Activated T-cell treated with anti-CD3 and anti-CD28 coated beads, Interleukin-2, amount 50 U/mL, for 72 hours (primary cell): ENCODE measurements around the gene PHF10. TPM values are rescaled to one million over a fixed set of nuclear protein-coding genes. Genes with fewer than 3 reads are reported as not detected.

Source experiments
- ATAC-seq, 2 donors: fragments of 150-1000 bp; cut with Tn5 transposase; replicated peaks in 1 of 2; 2 replicates each; pipeline ENCODE4 v1.10.0; 2021; ENCODE audit warnings: moderate library complexity in 2 of 2, mild to moderate bottlenecking in 1 of 2
- DNase-seq, 2 donors: peaks; one replicate each; pipeline ENCODE4 v3.0.0; 2021 to 2022; ENCODE audit warnings: mixed read lengths in 1 of 2
- H3K27ac Mint-ChIP-seq: one replicate; pipeline ENCODE4 v1.8.0; 2022; ENCODE audit warnings: mild to moderate bottlenecking, moderate library complexity, mixed read lengths
- H3K27me3 Mint-ChIP-seq: one replicate; pipeline ENCODE4 v1.8.0; 2022; ENCODE audit warnings: low read depth, mixed read lengths
- H3K36me3 Mint-ChIP-seq, 2 donors: one replicate each; pipeline ENCODE4 v1.8.0; 2022; ENCODE audit warnings: mixed read lengths in 2 of 2, mild to moderate bottlenecking in 1 of 2; ENCODE audit not compliant: insufficient read depth in 2 of 2
- H3K4me1 Mint-ChIP-seq: one replicate; pipeline ENCODE4 v1.8.0; 2022; ENCODE audit warnings: low read depth, mixed read lengths
- H3K4me3 Mint-ChIP-seq, 2 donors: one replicate each; pipeline ENCODE4 v1.8.0; 2022; ENCODE audit warnings: mild to moderate bottlenecking in 2 of 2, mixed read lengths in 2 of 2, moderate library complexity in 2 of 2
- H3K9me3 Mint-ChIP-seq, 2 donors: one replicate each; pipeline ENCODE4 v1.8.0; 2022; ENCODE audit warnings: mixed read lengths in 2 of 2
- total RNA-seq, 2 donors: library from RNA; stranded (reverse); gene quantifications; one replicate each; pipeline ENCODE4 v1.2.3, GENCODE V29; 2022

The PHF10 gene
- total RNA-seq, 2 donors from 2014 or later: 87.7 to 95.8 TPM

DNA sequence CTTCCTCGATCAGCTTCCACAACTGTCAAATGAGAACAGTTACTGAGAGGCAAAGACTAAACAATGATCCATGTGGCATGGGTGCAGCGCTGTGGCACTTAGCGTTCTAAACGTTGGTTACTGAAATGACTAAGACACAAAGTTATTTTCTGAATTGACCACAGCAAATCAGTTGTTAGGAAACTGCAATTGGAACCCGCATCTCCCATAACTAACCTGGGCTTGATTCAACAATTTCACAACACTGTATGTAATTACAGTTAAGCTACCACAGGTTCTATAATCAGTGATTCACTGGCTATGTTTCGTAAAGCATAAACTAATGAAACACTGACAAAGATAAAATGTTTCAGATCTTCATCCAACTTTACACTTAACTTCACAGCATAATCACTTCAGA lies 35.0 kb downstream of the PHF10 start:
- H3K4me1 Mint-ChIP-seq: peaks cover 5% of the 10 kb centered on the region
- no peak for DNase-seq
- H3K27me3 Mint-ChIP-seq: no peaks in the 10 kb centered on the region
- H3K27ac Mint-ChIP-seq: no peak overlapping the region
- H3K36me3 Mint-ChIP-seq: peaks cover 28 to 38% of the 10 kb centered on the region in 2 donors
- H3K4me3 Mint-ChIP-seq: no peak overlapping the region
- no peak for ATAC-seq
- peaks cover 15 to 18% of the 10 kb centered on the region in 2 donors for H3K9me3 Mint-ChIP-seq

DNA sequence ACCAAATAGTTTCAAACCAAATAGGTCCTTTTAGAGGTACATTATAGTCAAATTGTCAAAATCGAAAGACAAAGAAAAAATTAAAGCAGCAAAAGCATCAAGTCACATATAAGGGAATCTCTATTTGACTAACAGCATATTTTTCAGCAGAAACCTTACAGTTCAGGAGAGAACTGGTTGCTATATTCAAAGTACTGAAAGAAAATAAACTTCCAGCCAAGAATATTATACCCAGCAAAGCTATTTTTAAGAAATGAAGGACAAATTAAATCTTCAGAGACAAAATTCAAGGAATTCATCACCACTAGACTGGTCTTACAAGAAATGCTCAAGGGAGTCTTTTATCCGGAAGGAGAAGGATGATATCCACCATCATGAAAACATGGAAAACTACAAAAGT lies 38.4 kb downstream of the PHF10 start:
- no peak overlapping the region for H3K4me3 Mint-ChIP-seq
- peaks cover 29 to 42% of the 10 kb centered on the region in 2 donors for H3K36me3 Mint-ChIP-seq
- H3K4me1 Mint-ChIP-seq: peaks cover 10% of the 10 kb centered on the region
- ATAC-seq: no peak
- H3K27ac Mint-ChIP-seq: no peak overlapping the region
- H3K9me3 Mint-ChIP-seq: peaks cover 12 to 14% of the 10 kb centered on the region in 2 donors
- no peak for DNase-seq
- no peaks in the 10 kb centered on the region for H3K27me3 Mint-ChIP-seq

DNA sequence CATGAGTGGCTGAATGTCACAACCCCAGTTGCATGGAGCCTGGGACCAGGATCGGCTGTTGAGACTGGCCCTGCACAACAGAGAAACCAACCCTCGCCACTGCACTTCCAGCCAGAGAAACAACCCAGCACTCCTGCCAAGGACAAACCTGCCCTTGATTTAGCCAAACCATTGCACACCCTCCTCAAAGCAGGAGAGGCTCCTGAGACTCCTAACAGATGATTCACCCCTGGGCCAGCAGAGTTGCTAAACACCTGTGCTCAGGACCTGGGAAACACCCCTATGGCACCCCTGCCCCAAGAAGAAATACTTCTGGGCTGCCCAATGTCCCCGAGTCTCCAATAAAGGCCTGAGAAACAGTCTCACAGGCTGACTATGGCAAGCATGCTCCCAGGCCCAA lies 40.2 kb downstream of the PHF10 start:
- Mint-ChIP-seq H3K9me3 (peaks cover 14 to 15% of the 10 kb centered on the region in 2 donors), H3K36me3 (peaks cover 32 to 45% of the 10 kb centered on the region in 2 donors), H3K27ac (no peak overlapping the region), H3K4me1 (peaks cover 10% of the 10 kb centered on the region), H3K4me3 (no peak overlapping the region), H3K27me3 (no peaks in the 10 kb centered on the region)
- ATAC-seq (no peak), DNase-seq (no peak)

DNA sequence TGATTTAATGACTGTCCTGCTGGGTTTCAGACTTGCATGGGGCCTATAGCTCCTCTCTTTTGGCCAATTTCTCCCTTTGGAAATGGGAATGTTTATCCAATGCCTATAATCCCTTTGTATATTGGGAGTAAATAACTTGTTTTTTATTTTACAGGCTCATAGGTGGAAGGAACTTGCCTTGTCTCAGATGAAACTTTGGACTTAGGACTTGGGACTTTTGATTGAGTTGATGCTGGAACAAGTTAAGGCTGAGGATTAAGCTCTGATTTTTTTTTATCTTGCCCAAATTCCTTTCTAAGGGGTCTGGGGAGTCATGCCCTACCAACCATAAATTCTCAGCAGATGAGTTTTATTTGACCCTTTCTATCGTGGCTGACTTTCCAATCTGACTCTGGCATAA lies 46.0 kb downstream of the PHF10 start:
- Mint-ChIP-seq H3K4me1 (peaks cover 3% of the 10 kb centered on the region), H3K27ac (no peak overlapping the region), H3K9me3 (peaks cover 0 to 3% of the 10 kb centered on the region in 2 donors), H3K36me3 (peaks cover 11 to 19% of the 10 kb centered on the region in 2 donors), H3K27me3 (no peaks in the 10 kb centered on the region), H3K4me3 (no peak overlapping the region)
- no peak for DNase-seq
- no peak for ATAC-seq

DNA sequence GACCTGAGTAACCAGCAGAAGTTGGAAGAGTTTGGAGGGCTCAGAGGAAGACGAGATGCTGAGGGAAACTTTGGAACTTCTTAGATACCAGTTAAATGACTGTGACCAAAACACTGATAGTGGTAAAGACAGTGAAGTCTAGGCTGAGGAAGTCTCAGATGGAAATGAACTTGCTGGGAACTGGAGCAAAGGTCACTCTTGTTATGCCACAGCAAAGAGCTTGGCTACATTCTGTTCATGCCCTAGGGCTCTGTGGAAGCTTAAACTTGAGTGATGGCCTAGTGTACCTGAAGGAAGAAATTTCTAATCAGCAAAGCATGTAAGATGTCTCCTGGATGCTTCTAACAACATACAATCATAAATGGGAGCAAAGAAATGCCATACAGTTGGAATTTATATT lies 47.2 kb downstream of the PHF10 start:
- DNase-seq (no peak), ATAC-seq (no peak)
- no peak overlapping the region for H3K4me3 Mint-ChIP-seq
- no peak overlapping the region for H3K27ac Mint-ChIP-seq
- H3K27me3 Mint-ChIP-seq: no peaks in the 10 kb centered on the region
- H3K9me3 Mint-ChIP-seq: peaks cover 0 to 3% of the 10 kb centered on the region in 2 donors
- H3K4me1 Mint-ChIP-seq: no peaks in the 10 kb centered on the region
- H3K36me3 Mint-ChIP-seq: peaks cover 7 to 13% of the 10 kb centered on the region in 2 donors

DNA sequence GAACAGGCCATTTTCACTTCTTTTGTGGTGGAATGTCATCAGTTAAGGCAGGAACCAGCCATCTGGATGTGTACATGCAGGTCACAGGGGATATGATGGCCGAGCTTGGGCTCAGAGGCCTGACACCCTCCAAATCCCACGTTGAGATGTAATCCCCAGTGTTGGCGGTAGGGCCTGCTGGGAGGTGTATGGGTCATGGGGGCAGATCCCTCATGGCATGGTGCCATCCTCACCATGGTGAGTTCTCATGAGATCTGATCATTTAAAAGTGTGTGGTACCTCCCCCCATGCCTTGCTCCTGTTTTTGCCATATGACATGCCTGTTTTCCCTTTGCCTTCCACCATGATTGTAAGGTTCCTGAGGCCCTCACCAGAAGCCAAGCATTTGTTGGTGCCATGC lies 49.3 kb downstream of the PHF10 start:
- ATAC-seq (no peak), DNase-seq (no peak)
- H3K36me3 Mint-ChIP-seq: peaks cover 1 to 4% of the 10 kb centered on the region in 2 donors
- no peaks in the 10 kb centered on the region for H3K27me3 Mint-ChIP-seq
- H3K4me3 Mint-ChIP-seq: no peak overlapping the region
- H3K27ac Mint-ChIP-seq: no peak overlapping the region
- peaks cover 0 to 2% of the 10 kb centered on the region in 2 donors for H3K9me3 Mint-ChIP-seq
- no peaks in the 10 kb centered on the region for H3K4me1 Mint-ChIP-seq

DNA sequence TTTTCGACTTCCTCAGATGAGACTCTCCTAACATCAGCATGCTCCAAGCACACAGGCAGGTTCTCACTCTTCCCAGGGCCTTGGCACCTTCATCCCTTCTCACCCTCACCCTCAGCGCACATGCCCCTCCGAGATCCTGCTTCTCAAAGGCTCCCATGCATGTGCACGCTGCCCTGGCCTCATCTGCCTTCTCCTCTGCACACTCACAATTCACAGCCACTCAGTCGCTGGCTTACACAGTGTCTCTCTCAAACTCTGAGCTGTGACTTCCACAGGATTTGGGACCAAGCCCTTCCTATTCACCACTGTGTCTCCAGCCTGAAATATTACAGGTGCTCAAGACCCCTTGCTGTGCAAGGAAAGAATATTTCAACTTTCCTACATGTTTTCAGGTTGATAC lies 52.7 kb downstream of the PHF10 start:
- Mint-ChIP-seq H3K4me3 (no peak overlapping the region), H3K27ac (no peak overlapping the region), H3K4me1 (no peaks in the 10 kb centered on the region), H3K9me3 (no peaks in the 10 kb centered on the region), H3K36me3 (peaks cover 0 to 3% of the 10 kb centered on the region in 2 donors), H3K27me3 (no peaks in the 10 kb centered on the region)
- ATAC-seq: no peak
- no peak for DNase-seq

DNA sequence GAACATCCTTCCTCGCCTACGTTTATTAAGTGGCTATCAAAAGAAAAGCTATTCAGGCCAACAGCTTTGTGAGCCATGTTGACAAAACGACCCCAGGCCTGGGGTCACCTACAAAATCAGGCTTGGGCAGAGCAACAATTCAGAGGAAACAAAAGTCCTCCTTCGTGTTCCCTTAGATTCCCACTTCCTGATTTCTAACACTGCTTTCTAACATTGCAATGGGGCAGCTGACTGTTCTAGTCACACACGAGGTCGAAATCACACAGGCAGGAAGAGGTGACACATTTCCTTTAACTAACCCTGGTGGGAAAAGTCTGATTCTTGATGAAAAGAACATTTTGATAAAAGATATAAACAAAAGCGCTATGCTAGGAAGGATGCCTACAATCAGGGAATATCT lies 54.4 kb downstream of the PHF10 start:
- H3K27ac Mint-ChIP-seq: no peak overlapping the region
- no peak overlapping the region for H3K4me3 Mint-ChIP-seq
- H3K4me1 Mint-ChIP-seq: no peaks in the 10 kb centered on the region
- H3K9me3 Mint-ChIP-seq: no peaks in the 10 kb centered on the region
- ATAC-seq (no peak), DNase-seq (no peak)
- peaks cover 0 to 8% of the 10 kb centered on the region in 2 donors for H3K36me3 Mint-ChIP-seq
- no peaks in the 10 kb centered on the region for H3K27me3 Mint-ChIP-seq

DNA sequence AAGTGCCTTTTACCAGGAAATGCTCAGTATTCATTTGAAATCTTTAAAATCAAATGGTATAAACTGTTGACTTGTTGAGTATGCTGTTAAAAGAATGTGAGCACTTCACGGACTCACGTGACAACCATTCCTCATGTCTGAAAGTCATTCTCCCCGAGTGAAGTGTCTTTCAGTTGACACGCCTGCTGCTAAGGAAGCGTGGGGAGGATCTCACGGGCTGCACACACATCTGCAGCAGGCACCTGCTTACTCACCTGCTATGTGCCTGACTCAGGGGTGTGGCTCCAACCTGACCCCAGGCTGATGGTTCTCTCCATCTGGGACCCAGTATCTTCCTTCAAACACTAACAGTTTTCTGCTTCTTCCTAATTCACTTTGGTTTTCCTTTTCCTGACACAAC lies 55.2 kb downstream of the PHF10 start:
- H3K36me3 Mint-ChIP-seq: peaks cover 0 to 11% of the 10 kb centered on the region in 2 donors
- H3K4me3 Mint-ChIP-seq: no peak overlapping the region
- no peak overlapping the region for H3K27ac Mint-ChIP-seq
- no peaks in the 10 kb centered on the region for H3K9me3 Mint-ChIP-seq
- H3K4me1 Mint-ChIP-seq: no peaks in the 10 kb centered on the region
- no peaks in the 10 kb centered on the region for H3K27me3 Mint-ChIP-seq
- ATAC-seq (no peak), DNase-seq (no peak)

DNA sequence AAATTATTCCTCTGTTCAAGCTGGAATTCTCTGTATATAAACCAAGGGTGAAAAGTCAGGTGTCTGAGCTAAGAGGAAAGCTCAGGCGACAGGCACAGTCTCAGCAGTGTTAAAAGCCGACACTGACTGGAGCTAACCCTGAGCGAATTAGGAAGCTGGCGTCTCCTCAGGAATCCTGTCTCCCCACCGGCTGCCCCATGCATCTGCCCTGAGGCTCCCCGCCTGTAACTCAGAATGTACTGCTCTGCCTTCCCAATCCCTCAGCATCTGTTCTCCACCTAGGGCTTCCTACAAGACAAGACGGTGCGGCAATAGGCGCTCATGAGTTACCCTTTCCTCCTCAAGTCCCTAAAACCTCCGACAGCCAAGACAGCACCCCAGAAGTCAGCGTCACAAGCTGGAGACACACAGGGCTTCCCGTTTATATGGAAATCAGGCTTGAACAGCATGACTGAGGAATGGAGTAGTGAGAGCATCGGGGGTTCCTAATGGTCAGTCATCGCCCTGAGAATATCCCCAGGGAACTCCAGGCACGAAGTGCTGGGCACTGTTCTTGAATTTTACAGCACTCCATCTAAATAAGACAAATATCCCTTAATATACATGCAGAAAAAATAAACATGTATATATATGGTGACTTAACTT lies 56.0 kb downstream of the PHF10 start:
- no peak overlapping the region for H3K27ac Mint-ChIP-seq
- H3K4me3 Mint-ChIP-seq: no peak overlapping the region
- H3K27me3 Mint-ChIP-seq: no peaks in the 10 kb centered on the region
- no peaks in the 10 kb centered on the region for H3K9me3 Mint-ChIP-seq
- no peak for DNase-seq
- no peak for ATAC-seq
- H3K36me3 Mint-ChIP-seq: peaks cover 0 to 14% of the 10 kb centered on the region in 2 donors
- H3K4me1 Mint-ChIP-seq: no peaks in the 10 kb centered on the region

DNA sequence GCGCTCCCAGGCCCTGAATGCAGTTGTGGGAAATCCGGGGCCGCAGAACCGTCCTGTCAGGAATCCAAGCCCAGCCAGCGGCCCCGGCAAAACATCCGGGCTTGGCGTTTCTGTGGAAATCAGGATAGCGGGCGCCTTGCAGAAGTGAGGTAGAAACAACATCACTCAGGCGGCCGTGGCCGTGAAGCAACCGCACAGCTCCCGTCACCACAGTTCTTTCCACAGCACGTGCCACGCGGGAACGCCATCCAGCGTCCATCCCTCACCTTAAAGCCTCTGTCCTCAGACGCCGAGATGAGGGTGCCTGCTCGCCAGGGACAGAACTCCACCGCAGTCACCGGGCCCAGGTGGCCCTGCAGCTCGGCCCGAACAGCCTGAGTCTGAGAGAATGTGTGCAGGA lies 56.6 kb downstream of the PHF10 start:
- H3K4me1 Mint-ChIP-seq: no peaks in the 10 kb centered on the region
- no peak overlapping the region for H3K4me3 Mint-ChIP-seq
- no peak for ATAC-seq
- no peaks in the 10 kb centered on the region for H3K27me3 Mint-ChIP-seq
- peaks cover 0 to 15% of the 10 kb centered on the region in 2 donors for H3K36me3 Mint-ChIP-seq
- H3K9me3 Mint-ChIP-seq: no peaks in the 10 kb centered on the region
- DNase-seq: no peak
- H3K27ac Mint-ChIP-seq: no peak overlapping the region

DNA sequence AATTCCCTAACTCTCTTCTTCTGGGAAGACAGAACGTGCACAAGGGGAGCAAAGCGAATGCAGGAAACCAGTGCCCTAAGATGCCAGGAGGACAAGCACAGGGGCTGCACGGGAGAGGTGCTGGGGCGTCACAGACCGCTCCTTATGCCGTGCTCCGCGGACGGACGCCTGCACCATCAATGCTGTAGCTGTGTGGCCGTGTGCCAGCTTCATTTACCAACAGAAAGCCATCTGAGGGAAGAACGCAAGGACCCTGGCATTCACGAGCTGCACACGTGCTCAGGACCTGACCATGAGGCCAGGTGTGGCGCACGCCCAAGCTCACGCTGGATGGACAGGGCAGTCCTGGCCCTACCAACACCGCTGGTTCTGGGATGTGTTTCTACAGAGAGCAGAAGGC lies 57.9 kb downstream of the PHF10 start:
- Mint-ChIP-seq H3K27ac (no peak overlapping the region), H3K9me3 (no peaks in the 10 kb centered on the region), H3K4me1 (no peaks in the 10 kb centered on the region), H3K4me3 (no peak overlapping the region), H3K27me3 (no peaks in the 10 kb centered on the region), H3K36me3 (peaks cover 0 to 15% of the 10 kb centered on the region in 2 donors)
- DNase-seq (no peak), ATAC-seq (no peak)

DNA sequence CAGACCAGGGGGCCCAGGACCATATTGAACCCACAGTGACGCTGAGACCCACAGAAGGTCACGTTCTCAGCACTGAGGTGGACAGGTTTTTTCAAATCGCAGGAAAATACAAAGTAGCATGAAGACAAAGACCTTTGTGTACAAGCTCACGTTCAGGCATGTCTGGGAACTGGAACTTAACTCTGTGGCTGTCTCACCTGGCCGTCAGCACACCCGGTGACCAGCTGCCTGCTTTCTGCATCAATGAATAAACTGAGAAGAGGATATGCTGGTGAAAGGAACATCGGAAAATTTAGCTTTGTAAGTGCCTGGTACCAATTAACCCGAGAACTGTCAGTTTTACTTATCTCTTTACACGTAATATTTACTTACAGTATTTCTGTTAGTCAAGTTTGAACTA lies 59.0 kb downstream of the PHF10 start:
- ATAC-seq: no peak
- H3K4me1 Mint-ChIP-seq: no peaks in the 10 kb centered on the region
- no peak for DNase-seq

DNA sequence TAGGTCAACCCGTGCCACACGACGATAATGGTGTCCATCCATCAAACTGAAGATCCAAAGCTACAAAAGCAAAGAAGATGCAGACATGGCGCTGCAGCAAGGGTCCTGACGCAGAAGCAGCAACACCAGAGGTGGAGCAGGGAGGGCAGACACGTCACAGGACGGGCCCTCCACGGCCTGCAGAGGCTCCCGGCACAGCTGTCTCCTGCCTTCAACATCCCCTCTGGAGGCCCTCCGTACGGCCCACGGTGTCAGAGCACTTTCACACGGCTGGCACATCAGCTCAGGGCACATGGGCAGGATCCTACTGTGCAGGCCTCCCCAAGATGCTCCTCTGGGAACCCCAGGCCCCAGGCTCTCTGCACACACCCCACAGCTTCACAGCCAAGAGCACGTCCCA lies 60.1 kb downstream of the PHF10 start:
- ATAC-seq: no peak
- Mint-ChIP-seq H3K36me3 (peaks cover 3 to 16% of the 10 kb centered on the region in 2 donors), H3K4me1 (no peaks in the 10 kb centered on the region), H3K27me3 (no peaks in the 10 kb centered on the region), H3K27ac (no peak overlapping the region), H3K9me3 (no peaks in the 10 kb centered on the region), H3K4me3 (no peak overlapping the region)
- no peak for DNase-seq

More for the DNA sequence above, 59.0 kb downstream of the PHF10 start:
- H3K27ac Mint-ChIP-seq: no peak overlapping the region
- H3K27me3 Mint-ChIP-seq: no peaks in the 10 kb centered on the region
- H3K4me3 Mint-ChIP-seq: no peak overlapping the region
- H3K9me3 Mint-ChIP-seq: no peaks in the 10 kb centered on the region
- H3K36me3 Mint-ChIP-seq: peaks cover 0 to 15% of the 10 kb centered on the region in 2 donors
